Amygdala (tissue), 56 donors: ENCODE measurements around the gene PROK1.
"Not testable (repeated sequence)": the region's sequence is repeated elsewhere in the genome, so short reads cannot be mapped to it uniquely, and the experiment has no call there.

Source experiments
- DNase-seq, 56 donors: peaks; one replicate each; lab custom pipeline; 2025; lab: John Stamatoyannopoulos, UW

PROK1 gene, protein sequence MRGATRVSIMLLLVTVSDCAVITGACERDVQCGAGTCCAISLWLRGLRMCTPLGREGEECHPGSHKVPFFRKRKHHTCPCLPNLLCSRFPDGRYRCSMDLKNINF

DNA sequence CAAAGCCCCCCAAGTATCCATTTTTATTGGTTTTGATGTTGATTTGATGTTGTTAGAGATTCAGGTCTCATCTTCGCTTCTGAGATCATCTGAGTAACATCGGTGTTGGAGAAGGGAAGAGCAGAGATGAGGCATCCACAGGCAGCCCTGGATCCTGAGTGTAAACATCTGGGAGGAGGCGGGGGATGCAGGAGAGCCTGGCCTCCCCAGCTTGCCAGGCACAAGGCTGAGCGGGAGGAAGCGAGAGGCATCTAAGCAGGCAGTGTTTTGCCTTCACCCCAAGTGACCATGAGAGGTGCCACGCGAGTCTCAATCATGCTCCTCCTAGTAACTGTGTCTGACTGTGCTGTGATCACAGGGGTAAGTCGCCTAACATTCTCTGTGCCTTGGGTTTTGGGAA lies at the start of gene PROK1:
Gene PROK1, plus strand, starts transcription at position 221 of the 400 bp plus-strand sequence. Its CDS starts 68 bp downstream, at position 289.
- DNase-seq, result no peak

DNA sequence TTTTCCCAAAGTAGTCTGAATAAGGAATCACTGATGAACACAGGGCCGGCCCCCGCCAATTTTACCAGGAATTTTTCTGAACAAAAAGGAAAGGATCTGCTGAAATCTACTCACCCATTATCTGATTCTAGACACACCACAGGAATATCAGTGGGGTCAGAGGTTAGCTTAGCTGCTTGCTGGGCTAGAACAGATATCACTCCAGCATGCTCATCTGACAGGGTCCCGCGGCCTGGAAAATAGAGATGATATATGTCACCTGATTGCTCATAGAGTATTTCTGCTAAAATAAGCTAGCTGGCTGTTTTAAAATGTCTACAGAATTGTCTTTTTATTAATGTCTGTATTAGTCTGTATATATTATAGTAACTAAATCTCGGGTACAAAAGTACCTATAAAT lies 47.1 kb upstream of the PROK1 start:
- DNase-seq, result no peak

- no peak for DNase-seq
Observed at GRCh38 chr1:110404401-110404800, 46.5 kb upstream of the PROK1 start.

DNA sequence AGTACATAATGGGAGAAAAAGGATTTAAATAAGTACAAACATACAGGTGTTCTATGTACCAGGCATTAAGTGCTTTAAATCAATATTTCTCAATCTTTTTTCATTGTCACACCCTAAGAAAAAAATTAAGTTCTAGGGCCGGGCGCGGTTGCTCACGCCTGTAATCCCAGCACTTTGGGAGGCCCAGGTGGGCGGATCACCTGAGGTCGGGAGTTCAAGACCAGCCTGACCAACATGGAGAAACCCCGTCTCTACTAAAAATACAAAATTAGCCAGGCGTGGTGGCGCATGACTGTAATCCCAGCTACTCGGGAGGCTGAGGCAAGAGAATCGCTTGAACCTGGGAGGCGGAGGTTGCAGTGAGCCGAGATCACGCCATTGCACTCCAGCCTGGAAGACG lies 44.5 kb upstream of the PROK1 start:
- DNase-seq, result not testable (repeated sequence)

DNA sequence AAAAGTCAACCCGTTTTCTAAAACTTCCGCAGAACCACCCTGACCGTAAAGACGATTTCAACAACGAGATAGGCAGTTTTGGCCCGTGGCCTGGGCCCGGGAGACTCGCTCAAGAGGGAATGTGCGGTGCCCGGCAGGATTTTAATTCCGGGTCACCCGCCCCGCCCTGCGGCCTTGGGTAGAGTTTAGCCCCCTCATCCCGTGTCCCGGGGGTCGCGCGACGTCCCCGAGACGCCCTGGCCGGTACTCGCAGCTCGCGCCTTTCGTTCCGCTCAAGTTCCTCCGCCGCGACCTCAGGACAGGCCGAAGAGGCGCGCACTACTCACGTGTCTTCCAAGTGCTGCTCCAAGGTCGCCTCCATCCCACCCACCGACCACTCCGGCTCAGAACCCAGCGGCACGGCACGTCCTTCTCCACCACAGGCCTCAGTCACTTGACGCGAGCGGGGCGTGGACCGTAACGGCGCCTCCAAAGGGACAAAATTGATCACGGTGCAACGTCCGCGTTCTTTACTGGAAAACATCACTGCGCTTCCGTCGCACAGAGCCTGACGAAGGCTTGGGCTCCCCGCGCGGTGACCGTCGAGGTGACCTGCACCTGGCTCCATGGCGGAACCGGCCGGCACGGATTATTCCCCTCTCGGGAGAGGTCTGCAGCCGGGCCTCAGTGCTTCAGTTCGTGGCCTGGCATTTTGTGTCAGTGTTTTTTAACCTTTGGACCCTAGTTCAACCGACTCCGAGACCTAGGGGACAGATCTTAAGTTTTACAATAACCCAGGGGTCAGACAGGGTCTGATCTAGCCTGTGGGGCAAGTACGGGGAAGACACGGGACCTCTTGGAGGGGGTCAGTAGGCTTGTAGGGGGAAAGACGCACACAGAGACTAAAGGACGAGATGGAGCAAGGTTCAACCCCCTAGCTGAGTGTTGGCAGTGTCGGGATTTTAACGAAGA lies 43.4 kb upstream of the PROK1 start, which contains the start of gene LAMTOR5:
Gene LAMTOR5, minus strand, starts transcription at position 435 of the 951 bp plus-strand sequence. Its CDS starts 74 bp downstream, at position 361.
- DNase-seq, result peak; percentile 44 to 94 (median 84)

DNA sequence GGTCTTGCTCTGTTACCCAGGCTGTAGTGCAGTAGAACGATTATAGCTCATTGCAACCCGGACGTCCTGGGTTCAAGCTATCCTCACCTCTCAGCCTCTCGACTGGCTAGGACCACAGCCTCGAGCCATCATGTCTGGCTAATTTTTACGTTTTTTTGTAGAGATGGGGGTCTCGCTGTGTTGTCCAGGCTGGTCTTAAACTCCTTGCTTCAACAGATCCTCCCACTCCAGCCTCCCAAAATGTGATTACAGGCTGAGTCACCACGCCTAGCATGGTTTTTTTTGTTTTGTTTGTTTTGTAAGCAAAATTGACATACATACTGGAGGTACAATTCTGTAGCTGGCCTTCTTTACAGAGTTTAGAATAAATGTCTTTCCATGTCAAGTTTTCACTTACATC lies 42.5 kb upstream of the PROK1 start:
- DNase-seq, result no peak

- no peak for DNase-seq
Observed at GRCh38 chr1:110409316-110409715, 41.6 kb upstream of the PROK1 start.

- no peak for DNase-seq
Observed at GRCh38 chr1:110411173-110411735, 39.7 kb upstream of the PROK1 start.

DNA sequence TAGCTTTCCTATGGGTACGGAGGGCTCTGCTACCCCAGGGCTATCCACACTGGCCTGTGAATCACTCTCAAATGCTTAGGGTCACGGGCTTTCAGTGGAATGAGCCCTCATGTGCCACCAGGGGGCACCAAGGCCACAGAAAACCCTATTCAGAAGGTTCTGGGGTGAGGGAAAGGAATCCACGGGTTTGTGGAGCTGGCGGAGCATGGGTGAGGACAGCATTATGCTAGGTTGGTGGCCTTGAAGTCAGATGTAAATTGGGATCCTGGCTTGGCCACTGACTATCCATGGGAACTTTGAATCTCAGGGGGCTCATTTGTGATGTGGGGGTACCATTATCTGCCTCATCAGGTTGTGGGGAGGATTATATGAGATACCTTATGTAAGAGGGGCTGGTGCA lies 38.4 kb upstream of the PROK1 start:
- peak in 42 of 56 donors; percentile 4 to 77 (median 30) for DNase-seq

DNA sequence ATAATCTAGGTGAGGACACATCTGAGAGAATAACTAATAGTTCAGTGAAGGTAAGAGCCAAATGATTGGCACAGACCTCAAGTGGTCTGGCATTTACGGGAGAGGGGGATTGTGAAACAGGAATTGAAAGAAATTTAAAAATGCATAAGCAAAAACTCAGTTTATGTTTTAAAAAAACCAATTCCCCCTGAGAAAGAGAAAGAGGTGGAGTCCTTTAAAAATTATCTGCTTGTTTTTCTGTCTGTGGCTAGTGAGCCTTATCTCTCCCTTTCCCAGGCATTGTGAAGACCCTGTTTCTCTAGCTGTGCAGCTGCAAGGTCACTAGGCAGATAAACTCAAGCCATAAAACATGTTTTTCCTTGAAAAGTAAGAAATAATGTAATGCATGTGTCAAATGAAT lies 37.9 kb upstream of the PROK1 start:
- DNase-seq, result not testable (repeated sequence)

GRCh38 chr1:110418729-110419128 lies 32.2 kb upstream of the PROK1 start:
- no peak for DNase-seq

DNA sequence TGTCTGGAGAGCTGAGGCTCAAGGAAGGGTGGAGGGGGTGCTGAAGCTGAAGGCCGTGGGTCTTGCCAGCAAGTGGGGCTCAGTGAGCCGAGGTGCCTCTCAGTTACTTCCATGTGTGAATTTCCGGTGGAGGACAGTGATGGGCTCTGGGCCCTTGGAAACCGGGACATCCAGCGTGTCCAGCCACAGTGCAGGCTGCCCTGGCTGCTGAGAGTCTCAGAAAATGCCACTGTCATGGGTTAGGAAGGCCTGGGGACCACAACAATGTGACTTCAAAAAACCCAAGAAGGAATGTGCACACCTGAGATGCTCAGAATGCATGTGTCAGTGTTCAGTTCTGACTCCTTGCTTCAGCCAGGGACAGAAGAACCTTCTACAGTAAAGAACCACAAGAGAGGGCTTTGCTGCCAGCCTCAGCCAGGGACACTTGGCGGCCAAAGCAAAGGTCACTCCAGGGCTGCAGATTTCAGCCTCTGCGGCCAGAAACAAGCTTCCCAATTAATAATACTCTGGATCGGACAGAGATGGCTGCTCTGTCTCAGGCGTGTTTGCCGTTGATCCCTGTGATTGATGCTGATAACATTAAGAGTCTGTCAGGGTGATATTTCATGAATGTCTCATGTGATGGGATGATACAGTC lies 30.8 kb upstream of the PROK1 start:
- DNase-seq, result no peak

GRCh38 chr1:110420874-110421793 lies 29.8 kb upstream of the PROK1 start:
- no peak for DNase-seq

GRCh38 chr1:110424699-110425611 lies 26.0 kb upstream of the PROK1 start:
- no peak for DNase-seq

DNA sequence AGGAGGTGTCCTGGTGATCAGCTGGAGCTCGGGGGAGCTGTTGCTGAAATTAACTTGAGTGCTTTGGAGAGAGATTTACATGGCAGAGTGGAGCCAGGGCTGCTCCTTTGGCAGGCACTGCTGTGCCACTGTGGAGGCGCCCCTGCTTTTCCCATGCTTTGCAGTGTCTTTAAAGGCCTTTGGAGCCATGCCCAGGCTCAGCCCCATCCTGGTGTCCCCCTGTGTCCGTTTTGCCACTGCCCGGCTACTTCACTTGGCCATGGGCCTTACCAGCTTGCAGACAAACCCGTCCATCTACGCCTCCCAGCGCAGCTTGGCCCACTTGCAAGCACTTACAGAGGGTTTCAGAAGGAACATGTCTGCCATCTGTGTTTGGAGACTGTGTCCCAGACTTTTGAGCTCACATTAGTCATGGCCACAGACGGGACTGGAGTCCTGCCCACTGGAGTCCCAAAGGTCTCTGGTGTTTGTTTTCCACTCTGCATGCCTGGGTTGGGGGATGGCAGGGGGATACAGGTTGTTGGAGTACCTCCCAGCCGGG lies 25.3 kb upstream of the PROK1 start:
- DNase-seq, result peak in 13 of 56 donors; percentile 2 to 42 (median 14)

GRCh38 chr1:110426854-110427253 lies 24.1 kb upstream of the PROK1 start:
- no peak for DNase-seq

DNA sequence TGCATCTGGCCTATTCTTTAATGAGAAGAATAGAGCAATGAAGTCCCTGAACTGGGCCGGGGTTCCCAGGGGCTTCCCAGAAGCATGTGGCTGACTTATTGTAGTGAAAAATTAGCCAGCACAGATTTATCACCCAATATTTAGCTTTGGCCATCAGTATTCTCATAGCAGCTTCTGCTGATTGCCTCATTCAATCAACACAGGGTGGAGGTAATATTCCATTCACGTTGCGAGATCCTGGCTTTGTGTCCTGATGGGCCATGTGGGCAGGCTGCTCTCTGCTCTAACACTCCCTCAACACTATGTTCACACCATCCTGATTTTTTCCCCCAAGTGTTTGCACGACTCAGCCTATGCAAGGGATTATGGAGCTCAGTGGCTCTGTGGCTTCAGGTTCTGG lies 22.0 kb upstream of the PROK1 start:
- no peak for DNase-seq

DNA sequence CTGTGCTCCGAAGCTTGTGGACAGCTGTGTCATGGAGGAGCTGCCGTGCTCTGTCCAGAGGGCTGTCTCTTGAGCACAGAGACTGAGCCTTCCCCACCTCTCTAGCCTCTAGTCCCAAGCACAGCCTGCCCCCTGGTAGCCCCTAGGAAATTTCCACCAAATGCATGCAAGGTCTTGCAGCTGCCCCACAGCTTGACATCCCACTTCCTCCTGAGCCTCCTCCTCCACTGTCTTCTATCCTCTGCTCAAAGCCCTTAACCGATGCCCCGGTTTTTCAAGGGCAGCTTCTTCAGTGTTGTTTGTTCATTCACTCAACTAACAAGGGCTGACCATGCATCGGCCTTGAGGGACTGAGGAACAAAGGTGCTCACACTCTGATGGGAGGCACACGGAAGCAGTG lies 20.6 kb upstream of the PROK1 start:
- DNase-seq, result no peak

DNA sequence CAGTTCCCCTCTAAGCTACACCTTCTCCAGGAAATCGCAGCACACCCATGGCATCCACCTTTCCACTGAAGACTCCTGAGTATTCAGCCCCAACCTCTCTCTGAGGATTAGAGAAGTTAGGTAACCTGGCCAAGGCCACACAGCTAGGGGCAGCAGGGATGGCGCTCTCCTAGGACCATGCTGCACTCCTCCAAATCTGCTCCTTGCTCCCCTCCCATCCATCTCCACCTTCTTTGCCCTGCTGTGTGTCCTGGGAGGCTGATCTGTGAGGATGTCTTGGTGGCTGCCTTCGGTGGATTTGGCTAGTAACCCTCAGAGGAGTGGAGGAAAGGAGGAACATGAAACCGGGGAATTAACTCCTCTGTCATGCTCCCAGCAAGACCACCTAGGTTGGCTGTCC lies 20.0 kb upstream of the PROK1 start:
- DNase-seq, result no peak
